Body of pancreas (tissue), 4 donors: ENCODE results near the gene MAML2. TPM values are rescaled to one million over a fixed set of nuclear protein-coding genes. Genes with fewer than 3 reads are reported as not detected.
A peak's percentile ranks its signal among the peaks of the same experiment; 100 is the strongest.

Experiments used
- ATAC-seq: fragments of 150-250 bp; one replicate; pipeline ENCODE4 v1.9.1; 2016
- DNase-seq, 4 donors: peaks; one replicate each; pipeline ENCODE4 v3.0.0-alpha.2; 2019
- H3K27ac ChIP-seq, 4 donors: fragments of 200-600 bp; sonication (generic); 1 replicate in 3 of 4; 2 replicates in 1 of 4; pipeline versions ENCODE4 v1.5.1 to v1.6.1; 2016 to 2019; ENCODE audit warnings: mild to moderate bottlenecking in 1 of 4, mixed read lengths in 1 of 4, moderate library complexity in 1 of 4
- H3K27me3 ChIP-seq, 2 donors: fragments of 200-600 bp; sonication (generic); one replicate each; pipeline ENCODE4 v1.6.0; 2016; ENCODE audit warnings: mild to moderate bottlenecking in 1 of 2
- H3K36me3 ChIP-seq, 2 donors: fragments of 200-600 bp; sonication (generic); replicated peaks in 1 of 2; 2 replicates each; pipeline ENCODE4 v1.5.1; 2016; ENCODE audit warnings: low read depth in 2 of 2; ENCODE audit not compliant: insufficient read depth in 1 of 2
- H3K4me1 ChIP-seq: fragments of 200-600 bp; sonication (generic); one replicate; pipeline ENCODE4 v1.6.0; 2016
- H3K4me3 ChIP-seq, 2 donors: fragments of 200-600 bp; sonication (generic); 1 replicate in 1 of 2; 2 replicates in 1 of 2; pipeline ENCODE4 v1.5.1; 2016 to 2019
- H3K9me3 ChIP-seq, 3 donors: fragments of 200-600 bp; sonication (generic); 1 replicate in 2 of 3; 2 replicates in 1 of 3; pipeline ENCODE4 v1.5.1; 2016
- POLR2A ChIP-seq, 3 donors: fragments of 450-650 bp; IDR thresholded peaks; one replicate each; pipeline ENCODE4 v1.6.1; 2016; ENCODE audit warnings: antibody characterized with exemption in 3 of 3, mild to moderate bottlenecking in 2 of 3
- WGBS, 2 donors: methylation state at CpG; one replicate each; pipeline ENCODE4 v1.1.5; 2017; 5-methylcytosine and 5-hydroxymethylcytosine counted together
- intact Hi-C: fragments of 100-400 bp; cut with DNase I; formaldehyde crosslinking; loops from one replicate; pipeline ENCODE4 v1.15.1; 2023
- total RNA-seq, 2 donors: library from RNA; depleted of rRNA; stranded (reverse); fragments of >200 nt; gene quantifications; one replicate each; pipeline ENCODE4 v1.1.0, GENCODE V29; 2016
- TF ChIP-seq, protein P1 (sequence below), 7 experiments: fragments of 450-650 bp in 4 of 7; fragments of 200-600 bp in 3 of 7; sonication (generic) in 3 of 7; IDR thresholded peaks; one replicate each; pipeline ENCODE4 v1.5.1; 2016 to 2019; ENCODE audit warnings: antibody characterized with exemption in 7 of 7

MAML2 gene
- total RNA-seq, 2 donors from 2014 or later, result 7.9 to 9.9 TPM

DNA sequence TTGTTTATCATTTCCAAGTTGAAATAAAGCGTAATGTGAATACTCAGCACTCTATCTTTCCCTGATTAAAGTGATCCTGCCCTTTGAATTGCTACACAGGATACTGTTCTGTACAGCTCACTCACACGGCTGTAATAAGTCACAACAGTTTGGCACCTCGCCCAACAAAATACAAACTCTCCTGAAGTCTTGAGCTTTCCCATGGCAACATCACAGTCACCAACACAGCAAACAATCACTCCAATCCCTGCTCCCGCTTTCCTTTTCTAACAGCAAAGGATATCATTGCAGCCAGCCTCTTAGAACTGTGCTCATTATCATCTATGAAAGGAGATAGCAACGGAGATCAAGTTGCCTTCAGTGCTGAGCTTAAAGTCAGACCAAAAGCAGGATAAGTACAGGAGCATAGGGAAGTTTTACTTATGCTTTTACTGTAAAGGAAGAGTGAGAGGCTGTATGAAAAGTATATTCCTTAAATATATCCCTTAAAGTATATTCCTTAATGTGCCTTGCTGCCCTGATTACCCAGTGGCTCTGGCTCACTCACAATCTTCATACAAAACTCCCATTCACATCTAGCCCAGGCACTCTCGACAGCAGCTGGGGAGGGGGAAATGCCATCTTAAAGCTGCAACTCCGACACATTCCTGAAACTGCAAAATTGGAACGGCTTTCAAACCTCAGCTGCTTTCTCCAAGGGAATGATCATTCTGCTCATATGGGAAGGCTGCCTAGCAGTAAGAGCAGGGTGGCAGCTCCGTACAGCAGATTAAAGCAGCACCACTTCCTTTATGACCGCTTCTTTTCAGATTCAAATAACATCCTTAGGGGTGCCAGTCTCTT, 35.8 kb downstream of the MAML2 start:
- Histone ChIP-seq H3K9me3 (no peaks in the 10 kb centered on the region), H3K4me3 (no peak overlapping the region), H3K27ac (peak overlapping the region; percentile 45 to 85 (median 76)), H3K4me1 (peaks cover 52% of the 10 kb centered on the region), H3K27me3 (no peaks in the 10 kb centered on the region), H3K36me3 (no peaks in the 10 kb centered on the region)
- peak; percentile 92 for ATAC-seq
- intact Hi-C loops, result no loop called here
- DNase-seq, result peak; percentile 86 to 95 (median 92)
- no peak for TF ChIP-seq POLR2A (IDR thresholded peaks at IDR 0.05)
- TF ChIP-seq, protein P1, sequence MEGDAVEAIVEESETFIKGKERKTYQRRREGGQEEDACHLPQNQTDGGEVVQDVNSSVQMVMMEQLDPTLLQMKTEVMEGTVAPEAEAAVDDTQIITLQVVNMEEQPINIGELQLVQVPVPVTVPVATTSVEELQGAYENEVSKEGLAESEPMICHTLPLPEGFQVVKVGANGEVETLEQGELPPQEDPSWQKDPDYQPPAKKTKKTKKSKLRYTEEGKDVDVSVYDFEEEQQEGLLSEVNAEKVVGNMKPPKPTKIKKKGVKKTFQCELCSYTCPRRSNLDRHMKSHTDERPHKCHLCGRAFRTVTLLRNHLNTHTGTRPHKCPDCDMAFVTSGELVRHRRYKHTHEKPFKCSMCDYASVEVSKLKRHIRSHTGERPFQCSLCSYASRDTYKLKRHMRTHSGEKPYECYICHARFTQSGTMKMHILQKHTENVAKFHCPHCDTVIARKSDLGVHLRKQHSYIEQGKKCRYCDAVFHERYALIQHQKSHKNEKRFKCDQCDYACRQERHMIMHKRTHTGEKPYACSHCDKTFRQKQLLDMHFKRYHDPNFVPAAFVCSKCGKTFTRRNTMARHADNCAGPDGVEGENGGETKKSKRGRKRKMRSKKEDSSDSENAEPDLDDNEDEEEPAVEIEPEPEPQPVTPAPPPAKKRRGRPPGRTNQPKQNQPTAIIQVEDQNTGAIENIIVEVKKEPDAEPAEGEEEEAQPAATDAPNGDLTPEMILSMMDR (IDR thresholded peaks at IDR 0.05), result no peak
- 14 to 20% methylated on average over 10 of the region's 10 CpGs for WGBS, 2 donors

DNA sequence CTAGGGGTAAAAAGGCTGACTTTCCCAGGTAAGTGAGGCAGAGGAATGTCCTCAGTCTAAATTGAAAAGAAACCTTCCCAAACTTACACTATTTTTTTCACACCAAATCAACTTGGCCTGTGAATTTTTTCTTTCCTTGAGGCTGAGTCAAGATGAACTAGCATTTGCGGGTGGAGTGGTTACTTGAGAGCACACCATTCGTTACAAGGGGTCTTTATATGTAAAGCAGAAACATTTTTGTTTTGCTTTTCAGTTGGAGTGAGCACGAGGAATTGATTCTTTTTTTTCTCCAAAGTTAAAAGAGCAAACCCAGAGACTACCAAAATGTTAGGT, 36.4 kb downstream of the MAML2 start:
- peak overlapping the region; percentile 45 to 85 (median 76) for H3K27ac ChIP-seq
- intact Hi-C loops, result no loop called here

DNA sequence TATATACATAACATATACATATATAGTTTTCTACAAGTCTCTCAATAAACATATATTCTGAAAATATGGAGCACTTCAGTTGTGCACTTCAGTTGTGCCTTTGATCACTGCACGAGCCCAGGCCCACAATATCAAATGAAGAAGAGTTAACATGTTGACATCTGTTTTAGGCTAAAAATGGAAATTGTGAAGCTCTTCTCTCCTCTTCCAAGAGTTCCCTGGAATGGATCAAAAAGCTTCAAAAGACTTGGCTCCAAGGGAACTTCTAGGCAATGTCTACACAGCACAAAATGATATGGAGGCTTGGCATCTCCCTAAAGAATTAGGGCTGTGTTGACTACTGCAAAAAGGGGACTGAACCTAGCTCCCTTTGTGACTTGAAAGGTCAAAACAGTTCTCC, 36.9 kb downstream of the MAML2 start:
- Histone ChIP-seq H3K4me3 (no peak overlapping the region), H3K4me1 (peaks cover 44% of the 10 kb centered on the region), H3K9me3 (no peaks in the 10 kb centered on the region), H3K36me3 (no peaks in the 10 kb centered on the region), H3K27ac (peak overlapping the region in 3 of 4 donors; percentile 74 to 85 (median 79)), H3K27me3 (no peaks in the 10 kb centered on the region)
- 81 to 84% methylated on average over 1 of the region's 1 CpG for WGBS, 2 donors
- ATAC-seq (no peak), DNase-seq (no peak)
- TF ChIP-seq POLR2A (IDR thresholded peaks at IDR 0.05), result no peak
- TF ChIP-seq, protein P1 (IDR thresholded peaks at IDR 0.05), result no peak
- intact Hi-C loops, result no loop called here

More for the DNA sequence above, 36.4 kb downstream of the MAML2 start:
- TF ChIP-seq, protein P1 (IDR thresholded peaks at IDR 0.05), result no peak
- no peak for TF ChIP-seq POLR2A (IDR thresholded peaks at IDR 0.05)
- DNase-seq, result no peak
- Histone ChIP-seq H3K4me3 (no peak overlapping the region), H3K36me3 (no peaks in the 10 kb centered on the region), H3K4me1 (peaks cover 49% of the 10 kb centered on the region), H3K9me3 (no peaks in the 10 kb centered on the region), H3K27me3 (no peaks in the 10 kb centered on the region)
- ATAC-seq, result no peak
- 5 to 11% methylated on average over 3 of the region's 3 CpGs for WGBS, 2 donors

DNA sequence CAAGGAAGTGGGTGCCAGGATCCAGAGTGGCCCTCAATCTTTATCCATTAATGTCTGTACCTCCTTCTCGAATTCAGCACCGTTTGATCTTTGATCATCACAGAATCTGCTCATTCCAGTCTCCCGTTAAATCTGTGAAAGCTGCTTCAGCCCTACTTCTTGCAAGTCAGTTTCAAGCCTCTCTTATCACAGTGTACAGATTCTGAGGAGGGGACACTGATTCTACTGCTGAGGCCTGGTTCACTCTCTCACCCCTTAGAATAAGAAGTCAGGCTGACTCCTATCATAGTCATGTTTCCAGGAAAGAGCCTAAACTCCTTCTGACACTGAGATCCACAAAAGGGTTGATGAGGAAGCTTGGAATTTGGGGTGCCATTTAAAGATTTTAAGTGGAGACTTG, 39.0 kb downstream of the MAML2 start:
- WGBS, 2 donors, result 73 to 80% methylated on average over 3 of the region's 3 CpGs
- H3K9me3 ChIP-seq, result no peaks in the 10 kb centered on the region
- H3K4me3 ChIP-seq, result no peak overlapping the region
- intact Hi-C loops, result no loop called here
- TF ChIP-seq, protein P1 (IDR thresholded peaks at IDR 0.05), result no peak
- no peak for TF ChIP-seq POLR2A (IDR thresholded peaks at IDR 0.05)
- H3K36me3 ChIP-seq, result no peaks in the 10 kb centered on the region
- DNase-seq (no peak), ATAC-seq (no peak)
- H3K27me3 ChIP-seq, result no peaks in the 10 kb centered on the region
- peak overlapping the region in 2 of 4 donors; percentile 24 to 57 for H3K27ac ChIP-seq
- H3K4me1 ChIP-seq, result peaks cover 37% of the 10 kb centered on the region

DNA sequence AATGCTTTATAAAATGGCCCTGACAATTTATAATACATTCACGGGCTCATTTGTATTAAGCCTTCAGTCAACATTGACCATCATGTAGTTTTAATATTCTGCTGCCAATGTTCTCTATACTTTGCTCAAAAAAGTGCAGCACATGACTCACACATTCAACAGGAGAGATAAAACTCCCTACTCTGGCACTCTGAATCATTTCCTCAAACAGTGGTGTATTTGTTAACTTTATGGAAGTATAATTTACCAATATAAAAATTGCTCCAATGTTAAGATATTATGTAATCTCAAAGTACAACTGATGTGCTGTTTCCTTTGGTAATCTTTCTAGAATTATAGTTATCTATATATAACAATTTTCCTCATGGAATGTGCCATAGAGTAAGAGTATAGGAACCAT, 39.9 kb downstream of the MAML2 start:
- TF ChIP-seq, protein P1 (IDR thresholded peaks at IDR 0.05), result no peak
- TF ChIP-seq POLR2A (IDR thresholded peaks at IDR 0.05), result no peak
- WGBS, 2 donors, result 16 to 19% methylated on average over 1 of the region's 1 CpG
- intact Hi-C loops, result no loop called here
- Histone ChIP-seq H3K4me1 (peaks cover 37% of the 10 kb centered on the region), H3K36me3 (no peaks in the 10 kb centered on the region), H3K27ac (peak overlapping the region in 2 of 4 donors; percentile 43 to 57), H3K27me3 (no peaks in the 10 kb centered on the region), H3K9me3 (no peaks in the 10 kb centered on the region), H3K4me3 (no peak overlapping the region)
- ATAC-seq, result peak; percentile 66
- DNase-seq, result peak in 1 of 4 donors; percentile 30
